ENCODE measurements around the gene MDM2.

The MDM2 gene

GRCh38 chr12:68765696-68766095, 42.3 kb upstream of the MDM2 start:
- CTCF ChIA-PET, result no interaction called here
- no peak for TF ChIP-seq CTCF (IDR thresholded peaks at IDR 0.05; ENCODE audit: control extremely low read depth, extremely low read depth, low read depth, missing control alignments)
- POLR2A ChIA-PET, result no interaction called here
- DNase-seq (ENCODE audit: extremely low spot score), result no peak

DNA sequence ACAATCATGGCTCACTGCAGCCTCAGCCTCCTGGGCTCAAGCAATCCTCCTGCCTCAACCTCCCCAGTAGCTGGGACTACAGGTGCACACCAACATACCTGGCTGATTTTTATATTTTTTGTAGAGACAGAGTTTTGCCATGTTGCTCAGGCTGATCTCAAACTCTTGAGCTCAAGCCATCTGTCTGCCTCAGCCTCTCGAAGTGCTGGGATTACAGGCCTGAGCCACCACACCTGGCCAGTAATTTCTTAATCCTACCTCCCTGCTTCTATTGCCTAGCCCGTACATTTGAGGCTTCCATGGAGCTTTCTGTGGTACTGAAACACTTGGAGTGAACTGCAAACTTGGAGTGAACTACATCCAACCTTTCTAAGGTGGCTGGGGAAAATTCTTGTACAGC, 41.3 kb upstream of the MDM2 start:
- ChIA-PET POLR2A (interaction anchor here (0.7 kb wide), 1 partner anchor 20 kb away, joined by 7 read pairs; no protein-coding TSS in a partner anchor), CTCF (no interaction called here)
- no peak for TF ChIP-seq CTCF (IDR thresholded peaks at IDR 0.05; ENCODE audit: control extremely low read depth, extremely low read depth, low read depth, missing control alignments)
- no peak for DNase-seq (ENCODE audit: extremely low spot score)

GRCh38 chr12:68767191-68767590, 40.8 kb upstream of the MDM2 start:
- CTCF ChIA-PET, result no interaction called here
- POLR2A ChIA-PET, result interaction anchor here (0.7 kb wide), 1 partner anchor 21 kb away, joined by 7 read pairs; no protein-coding TSS in a partner anchor
- no peak for DNase-seq (ENCODE audit: extremely low spot score)
- TF ChIP-seq CTCF (IDR thresholded peaks at IDR 0.05; ENCODE audit: control extremely low read depth, extremely low read depth, low read depth, missing control alignments), result no peak

GRCh38 chr12:68768431-68768939, 39.5 kb upstream of the MDM2 start:
- TF ChIP-seq CTCF (IDR thresholded peaks at IDR 0.05; ENCODE audit: control extremely low read depth, extremely low read depth, low read depth, missing control alignments), result no peak
- POLR2A ChIA-PET, result no interaction called here
- no peak for DNase-seq (ENCODE audit: extremely low spot score)
- CTCF ChIA-PET, result no interaction called here

GRCh38 chr12:68769941-68770340, 38.0 kb upstream of the MDM2 start:
- ChIA-PET POLR2A (no interaction called here), CTCF (interaction anchor here (1.0 kb wide), 1 partner anchor 14 kb away, joined by 3 read pairs; no protein-coding TSS in a partner anchor)
- no peak for TF ChIP-seq CTCF (IDR thresholded peaks at IDR 0.05; ENCODE audit: control extremely low read depth, extremely low read depth, low read depth, missing control alignments)
- DNase-seq (ENCODE audit: extremely low spot score), result no peak

- POLR2A ChIA-PET, result no interaction called here
- TF ChIP-seq CTCF (IDR thresholded peaks at IDR 0.05; ENCODE audit: control extremely low read depth, extremely low read depth, low read depth, missing control alignments), result no peak
- CTCF ChIA-PET, result interaction anchor here (1.6 kb wide), 1 partner anchor 11 kb away, joined by 6 read pairs; no protein-coding TSS in a partner anchor
- DNase-seq (ENCODE audit: extremely low spot score), result no peak
Observed at GRCh38 chr12:68771223-68771925, 36.6 kb upstream of the MDM2 start.

Data from GM10248 (cell line).